HG03139 (cell line): ENCODE measurements around the gene RAP1B.

Experiments
- ATAC-seq: cut with Tn5 transposase; IDR thresholded peaks from one replicate; pipeline ENCODE4 v1.9.1; 2021; ENCODE audit not compliant: unreplicated experiment

Gene RAP1B

GRCh38 chr12:68695454-68695853 is 84.8 kb downstream of the RAP1B start:
- ATAC-seq, result no peak

GRCh38 chr12:68699486-68699885 is 88.8 kb downstream of the RAP1B start:
- no peak for ATAC-seq
